Activated CD4-positive, alpha-beta T cell treated with anti-CD3 and anti-CD28 coated beads for 24 hours (primary cell): ENCODE measurements around the gene GRID1.
"Not testable (repeated sequence)": the region's sequence is repeated elsewhere in the genome, so short reads cannot be mapped to it uniquely, and the experiment has no call there.

Experiments used
- DNase-seq, 2 donors: peaks; one replicate each; pipeline ENCODE4 v3.0.0-alpha.2; 2020; ENCODE audit warnings: low read depth in 2 of 2

Gene GRID1

DNA sequence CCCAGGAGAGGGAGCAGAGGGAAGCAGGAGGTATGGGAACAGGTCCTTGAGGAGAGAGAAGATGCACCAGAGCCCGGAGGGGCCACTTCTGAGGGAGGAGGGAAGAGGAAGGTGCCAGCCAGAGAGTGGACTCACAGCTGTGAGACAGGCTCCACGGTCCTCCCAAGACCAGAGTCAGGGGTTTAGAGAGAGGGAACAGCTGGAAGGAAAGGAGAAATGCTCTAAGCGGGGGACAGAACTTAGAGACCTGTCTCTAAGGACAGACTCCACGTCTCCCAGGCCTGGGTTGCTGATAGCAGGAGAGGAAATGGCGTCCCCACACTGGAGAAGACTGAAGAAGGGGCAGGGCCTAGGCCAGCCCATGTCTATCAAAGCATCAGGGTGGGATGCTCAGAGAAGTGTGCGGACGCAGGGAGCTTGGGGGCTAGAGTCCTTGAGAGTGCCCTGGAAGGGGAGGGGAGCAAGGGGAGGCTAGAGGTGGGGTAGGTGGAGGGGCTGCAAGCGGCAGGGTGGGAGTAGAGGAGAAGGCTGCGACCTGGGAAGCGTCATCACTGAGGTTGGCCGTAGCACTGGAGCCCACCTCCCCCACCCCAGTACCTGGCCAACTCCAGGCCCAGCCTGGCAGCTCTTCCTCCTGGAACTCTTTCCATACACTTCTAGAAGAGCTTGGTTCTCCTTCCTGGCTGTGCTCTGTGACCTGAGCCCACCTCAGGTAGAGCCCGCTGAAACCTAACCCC, 25.6 kb upstream of the GRID1 start:
- no peak for DNase-seq

DNA sequence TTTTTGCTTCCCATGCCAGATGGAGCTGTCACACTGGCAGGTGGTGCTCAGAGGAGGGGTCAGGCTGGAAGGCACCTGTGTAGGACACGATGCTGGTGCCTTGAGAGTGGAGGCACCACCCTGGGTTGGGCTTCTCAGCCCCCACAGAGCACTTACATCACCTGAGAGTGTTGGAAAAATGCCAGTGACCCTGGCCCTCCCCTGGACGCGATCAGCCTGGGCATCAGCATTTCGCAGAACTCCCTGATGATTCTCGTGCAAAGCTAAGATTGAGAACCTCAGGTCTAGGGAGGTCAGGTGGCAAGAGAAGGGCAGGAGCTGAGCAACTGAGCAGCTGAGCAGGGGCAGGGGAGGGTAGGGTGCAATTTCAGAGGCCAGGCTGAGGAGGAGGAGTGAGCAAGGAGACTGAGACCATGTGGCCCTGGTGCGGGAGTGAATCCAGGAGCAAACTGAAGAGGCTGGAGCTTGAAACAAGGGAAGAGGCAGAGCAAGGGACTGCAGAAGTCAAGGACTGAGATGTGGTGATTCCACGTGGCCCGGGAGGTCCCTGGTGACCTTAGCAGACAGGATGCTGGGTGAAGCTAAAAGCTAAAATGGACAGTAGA, 24.7 kb upstream of the GRID1 start:
- no peak for DNase-seq

DNA sequence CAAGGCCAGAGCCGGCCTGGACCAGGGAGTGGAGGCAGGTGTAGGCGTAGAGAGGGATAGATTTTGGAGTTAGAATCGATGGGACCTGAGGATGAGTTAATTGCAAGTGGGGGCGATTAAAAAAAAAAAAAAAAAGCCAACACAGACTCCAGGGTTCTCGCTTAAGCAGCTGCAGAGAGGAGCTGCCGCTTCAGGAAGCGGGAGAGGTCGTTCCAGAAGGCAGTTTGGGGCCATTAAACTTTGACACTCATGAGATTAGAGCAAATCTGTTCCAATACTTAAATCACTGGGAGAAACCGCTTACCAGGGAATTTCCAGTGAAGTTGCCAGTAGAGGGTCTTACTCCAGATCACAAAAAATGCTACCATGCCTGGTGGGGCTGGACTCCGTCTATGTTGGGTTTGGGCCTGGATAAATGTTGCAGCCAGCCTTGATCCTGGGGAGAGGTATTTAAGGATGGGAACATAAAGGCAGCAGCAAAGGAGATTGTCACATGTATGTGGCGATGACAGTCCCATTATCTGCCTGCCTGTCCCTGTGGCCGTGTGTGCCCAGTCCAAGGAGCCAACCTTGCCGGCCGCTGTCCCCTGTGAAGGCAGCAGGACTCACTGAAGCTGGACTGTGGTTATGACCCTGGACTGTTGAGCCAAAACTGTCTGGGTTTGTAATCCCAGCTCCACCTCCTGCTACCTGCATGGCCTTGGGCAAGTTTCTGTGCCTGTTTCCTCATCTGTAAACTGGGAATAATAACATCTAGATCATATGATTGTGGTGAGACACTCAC, 23.9 kb upstream of the GRID1 start:
- no peak for DNase-seq

DNA sequence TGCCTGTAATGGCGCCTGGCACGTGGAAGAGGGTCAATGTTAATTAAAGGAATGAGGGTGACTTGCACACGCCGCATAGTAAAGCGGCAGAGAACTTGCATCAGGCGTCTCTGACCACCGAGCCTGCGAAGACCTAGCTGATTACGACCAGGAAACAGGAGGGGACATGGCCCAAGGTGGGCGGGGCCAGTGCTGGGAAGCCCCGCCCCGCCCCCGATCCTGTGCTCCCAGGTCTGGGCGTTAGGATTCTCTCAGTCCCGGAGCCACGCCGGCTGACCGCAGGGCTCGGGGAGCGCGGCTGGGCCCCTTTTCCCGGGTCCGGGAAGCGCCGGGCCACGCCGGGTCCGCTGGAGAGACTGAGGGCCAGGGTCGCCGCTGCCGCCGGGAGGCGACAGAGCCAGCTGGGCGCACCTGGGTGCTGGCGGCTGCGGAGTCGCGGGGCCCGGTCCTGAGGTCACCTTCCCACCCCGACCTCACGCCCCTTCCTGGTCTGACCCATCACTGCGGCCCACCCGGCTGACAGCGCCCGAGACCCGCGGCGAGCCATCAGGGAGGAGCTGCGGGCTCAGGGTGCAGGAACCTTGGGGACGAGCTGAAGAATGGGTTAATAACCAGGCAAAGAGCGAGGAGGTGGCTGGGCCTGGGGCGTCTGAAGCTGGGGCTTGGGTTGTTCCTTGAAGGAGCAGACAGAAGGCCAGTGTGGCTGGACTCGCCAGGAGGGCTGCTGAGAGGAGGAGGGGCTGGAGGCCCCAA, 23.0 kb upstream of the GRID1 start:
- no peak for DNase-seq

DNA sequence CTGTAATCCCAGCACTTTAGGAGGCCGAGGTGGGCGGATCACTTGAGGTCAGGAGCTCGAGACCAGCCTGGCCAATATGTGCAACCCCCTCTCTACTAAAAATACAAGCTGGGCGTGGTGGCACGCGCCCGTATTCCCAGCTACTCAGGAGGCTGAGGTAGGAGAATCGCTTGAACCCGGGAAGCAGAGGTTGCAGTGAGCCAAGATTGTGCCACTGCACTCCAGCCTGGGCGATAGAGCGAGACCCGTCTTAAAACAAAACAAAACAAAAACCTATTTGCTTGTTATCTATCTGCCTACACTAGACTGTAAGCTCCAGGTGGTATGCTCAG, 22.5 kb upstream of the GRID1 start:
- DNase-seq = not testable (repeated sequence)

DNA sequence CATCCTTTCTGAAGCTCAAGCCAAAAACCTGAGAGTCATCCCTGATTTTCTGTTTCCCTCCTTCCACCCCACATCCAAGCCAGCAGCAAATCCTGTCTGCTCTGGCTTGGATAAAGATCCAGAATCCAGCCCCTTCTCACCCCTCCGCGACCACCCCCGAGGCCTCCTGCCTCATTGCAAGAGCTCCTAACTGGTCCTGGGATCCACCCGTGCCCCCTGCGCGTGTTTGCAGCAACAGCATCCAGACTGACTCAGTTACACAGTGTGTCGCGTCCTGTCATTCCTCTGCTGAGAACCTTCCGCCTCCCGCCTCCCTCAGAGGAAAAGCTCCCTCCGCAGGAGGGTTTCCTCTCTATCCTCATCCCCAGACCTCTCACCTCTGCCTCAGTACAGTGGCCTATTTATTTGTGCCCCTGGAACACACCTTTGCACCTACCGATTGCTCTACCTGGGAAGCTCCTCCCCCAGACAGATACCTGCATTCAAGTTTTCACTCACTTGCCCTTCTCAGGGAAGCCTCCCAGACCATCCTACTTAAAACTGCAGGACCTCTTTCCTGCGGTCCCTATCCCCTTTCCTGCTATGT, 21.6 kb upstream of the GRID1 start:
- no peak for DNase-seq

DNA sequence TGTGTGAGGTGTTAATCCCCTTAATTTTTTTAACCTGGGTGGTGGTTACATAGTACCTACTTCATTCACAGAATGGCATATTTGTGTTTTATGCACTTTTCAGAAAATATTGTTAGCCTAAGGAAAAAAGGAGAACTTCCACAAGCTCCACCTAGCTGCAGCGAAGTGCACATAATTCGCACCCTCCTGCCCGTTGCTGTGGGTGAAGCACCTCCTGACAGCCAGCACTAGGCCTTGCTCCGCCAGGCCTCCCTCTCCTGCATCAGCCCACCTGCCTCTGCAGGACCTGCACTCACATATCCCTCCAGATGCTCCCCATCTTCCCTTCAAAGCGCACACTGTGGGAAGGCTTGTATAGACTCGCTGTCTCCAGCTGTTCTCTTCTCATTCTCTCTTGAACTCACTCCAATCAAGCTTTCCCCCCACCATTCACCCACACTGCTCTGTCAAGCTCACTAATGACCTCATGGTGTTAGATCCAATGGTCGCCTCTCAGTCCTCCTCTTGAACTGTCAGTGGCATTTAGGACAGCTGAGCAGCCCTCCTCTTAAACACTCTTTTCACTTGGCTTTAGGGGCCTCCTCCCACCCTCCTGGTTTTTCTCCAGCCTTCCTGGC, 20.7 kb upstream of the GRID1 start:
- no peak for DNase-seq

DNA sequence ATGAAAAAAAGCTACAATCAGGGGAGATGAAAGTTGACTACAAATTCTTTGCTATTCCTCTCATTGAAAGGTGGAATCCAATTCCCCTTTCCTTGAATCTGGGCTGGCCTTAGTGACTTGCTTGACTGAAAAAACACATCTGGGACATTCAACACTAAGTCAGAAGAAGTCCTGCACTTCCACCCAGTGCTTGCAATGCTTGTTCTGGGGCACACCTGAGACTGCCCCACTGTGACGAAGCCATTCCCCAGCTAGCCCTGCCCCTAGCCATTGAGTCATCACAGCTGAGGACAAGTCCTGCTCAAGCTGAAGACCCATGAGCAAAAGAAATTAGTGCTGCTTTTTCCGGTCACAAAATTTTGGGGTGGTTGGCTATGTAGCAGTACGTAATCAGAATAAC, 19.2 kb upstream of the GRID1 start:
- no peak for DNase-seq

DNA sequence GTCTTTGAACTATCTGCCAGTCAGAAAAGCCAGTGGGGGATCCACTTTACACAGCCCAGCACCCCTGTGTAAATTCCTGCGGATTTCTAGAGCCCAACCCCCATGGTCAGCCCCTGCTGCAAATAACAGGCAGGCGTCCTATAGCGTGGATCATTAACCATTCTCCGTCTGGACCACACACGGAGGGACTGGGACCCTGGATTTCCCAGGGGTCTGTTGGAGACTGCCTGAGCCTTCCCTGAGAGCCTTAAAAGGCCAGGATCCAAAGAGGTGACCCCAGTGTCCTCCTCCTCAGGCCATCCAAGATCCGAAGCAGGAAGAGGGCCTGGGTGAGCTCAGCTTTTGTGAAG, 11.2 kb upstream of the GRID1 start:
- DNase-seq = no peak

DNA sequence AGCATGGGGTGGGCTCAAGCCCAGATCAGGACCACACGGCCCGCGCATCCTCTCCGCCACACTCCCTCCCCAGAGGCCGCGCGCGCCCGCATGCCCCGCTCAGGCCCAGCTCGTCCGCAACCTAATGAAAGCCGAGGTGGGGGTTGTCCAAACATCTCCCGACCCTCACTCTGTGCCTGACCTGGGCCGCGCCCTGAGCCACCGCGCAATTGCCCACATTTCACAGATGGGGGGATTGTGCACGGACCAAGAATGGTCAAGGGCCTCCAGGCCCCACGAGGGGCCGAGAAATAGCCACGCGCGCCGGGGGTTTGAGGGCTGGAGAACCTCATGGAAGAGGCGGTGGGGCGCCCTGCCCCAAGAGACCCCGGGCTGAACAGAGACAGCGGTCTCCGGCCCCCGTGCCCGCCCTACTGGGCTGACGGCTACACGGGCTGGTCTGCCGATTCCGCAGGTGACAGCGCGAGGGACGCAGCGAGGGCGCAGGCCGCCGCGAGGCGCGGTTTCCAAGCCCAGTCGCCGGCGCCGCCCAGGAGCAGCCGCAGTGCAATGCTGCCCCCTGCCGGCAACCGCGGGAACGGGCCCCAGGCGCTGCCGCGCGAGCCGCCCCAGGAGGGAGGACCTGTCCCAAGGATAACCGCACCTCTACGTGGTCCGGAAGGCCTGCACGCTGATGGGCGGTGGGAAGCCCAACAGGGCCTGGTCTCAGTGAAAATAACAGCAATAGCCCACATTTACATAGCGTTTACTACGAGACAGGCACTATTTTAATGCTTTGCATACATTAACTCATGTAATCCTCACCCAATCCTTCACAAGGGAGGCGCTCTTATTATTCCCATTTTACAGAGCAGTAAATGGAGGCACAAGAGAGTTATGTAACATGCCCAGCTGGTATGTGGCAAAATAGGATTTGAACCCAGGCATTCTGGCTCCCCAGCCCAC, 10.5 kb upstream of the GRID1 start:
- peak; percentile 78 to 81 for DNase-seq

DNA sequence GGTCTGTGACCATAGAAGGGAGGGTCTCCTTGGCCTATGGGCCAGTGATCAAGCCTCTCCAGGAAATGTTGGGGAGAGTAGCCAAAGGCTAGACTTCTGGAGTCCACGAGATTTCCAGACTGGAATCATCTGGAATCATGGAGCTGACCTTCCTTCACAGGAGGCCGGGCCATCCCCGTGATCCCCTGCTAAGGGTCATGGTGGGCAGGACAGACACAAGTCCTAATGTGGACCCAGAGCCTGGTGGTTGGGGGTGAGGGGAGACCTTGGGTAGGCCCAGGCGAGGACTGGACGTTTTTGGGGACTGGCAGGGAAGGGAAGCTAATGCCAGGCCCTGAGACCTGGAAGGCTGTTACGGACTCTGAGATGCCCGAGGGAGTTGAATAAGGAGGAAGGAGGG, 9.8 kb upstream of the GRID1 start:
- no peak for DNase-seq

DNA sequence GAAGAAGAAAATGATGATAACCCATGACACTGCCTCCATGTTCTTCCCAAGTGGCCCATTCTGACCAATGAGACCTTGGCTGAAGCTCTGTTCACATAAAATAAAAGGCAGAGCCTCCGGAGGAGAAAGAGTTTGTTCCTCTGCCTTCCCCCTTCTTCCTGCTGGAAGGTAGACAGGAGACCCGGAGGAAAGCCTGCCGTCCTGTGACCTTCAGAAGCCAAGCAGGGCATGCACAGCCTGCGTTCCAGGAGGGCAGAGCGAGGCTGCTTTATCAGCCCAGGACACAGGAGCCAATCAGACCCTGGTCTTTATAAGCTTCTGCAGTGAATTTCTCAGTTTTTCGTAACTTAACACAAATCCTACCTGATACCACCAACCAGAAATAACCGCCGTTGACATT, 8.6 kb upstream of the GRID1 start:
- DNase-seq = no peak

DNA sequence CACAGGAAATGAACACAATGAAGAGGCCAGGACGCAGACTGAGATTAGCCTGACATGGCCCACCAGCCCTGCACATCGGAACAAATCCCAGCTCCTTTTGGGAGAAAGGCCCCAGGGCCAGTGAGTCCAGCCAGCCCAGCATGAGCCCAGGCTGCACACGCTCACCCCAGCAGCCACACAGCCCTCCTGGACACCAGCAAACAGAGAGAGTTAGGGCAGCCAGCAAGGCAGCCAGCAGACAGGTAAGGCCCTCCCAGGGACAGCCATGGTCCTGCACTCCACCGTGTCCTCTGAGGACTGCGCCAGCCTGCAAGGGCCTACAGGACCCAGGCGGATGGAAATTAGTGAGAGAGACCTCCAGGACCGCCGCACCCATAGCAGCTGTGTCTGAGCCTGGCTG, 8.1 kb upstream of the GRID1 start:
- no peak for DNase-seq

DNA sequence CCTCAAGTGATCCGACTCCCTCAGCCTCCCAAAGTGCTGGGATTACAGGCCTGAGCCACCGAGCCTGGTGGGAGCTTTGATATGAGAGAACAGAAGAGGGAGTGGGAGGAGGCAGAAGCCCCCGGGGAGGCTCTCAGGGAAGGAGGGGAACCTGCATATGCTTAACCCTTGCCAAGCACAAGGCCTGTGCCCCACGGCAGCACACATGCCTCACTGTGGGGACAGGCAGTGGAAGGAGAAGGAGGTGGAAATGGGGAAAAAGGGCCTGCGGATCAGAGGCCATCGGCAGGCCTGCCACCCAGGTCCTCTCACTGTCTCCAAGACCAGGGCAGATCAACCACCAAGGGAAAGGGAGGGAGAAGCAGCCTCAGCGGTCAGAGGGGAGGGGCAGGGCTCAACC, 7.2 kb upstream of the GRID1 start:
- no peak for DNase-seq

DNA sequence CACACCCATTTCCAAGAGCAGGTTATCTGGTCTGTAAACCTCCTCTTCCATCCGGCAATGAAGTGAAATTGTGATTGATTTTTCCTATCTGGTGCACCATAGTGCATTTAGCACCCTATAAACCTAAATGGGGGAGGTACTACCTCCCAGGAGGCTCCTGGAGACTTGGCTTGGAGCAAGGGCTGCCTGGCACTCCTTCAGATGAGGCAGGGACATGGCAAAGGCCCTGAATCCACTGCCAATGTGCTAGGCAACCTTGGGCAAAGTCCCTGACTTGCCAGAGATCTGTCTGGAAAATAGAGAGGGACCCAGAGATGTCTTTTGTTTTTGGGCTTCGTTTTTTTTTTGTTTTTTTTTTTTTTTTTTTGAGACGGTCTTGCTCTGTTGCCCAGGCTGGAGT, 6.7 kb upstream of the GRID1 start:
- DNase-seq = no peak

DNA sequence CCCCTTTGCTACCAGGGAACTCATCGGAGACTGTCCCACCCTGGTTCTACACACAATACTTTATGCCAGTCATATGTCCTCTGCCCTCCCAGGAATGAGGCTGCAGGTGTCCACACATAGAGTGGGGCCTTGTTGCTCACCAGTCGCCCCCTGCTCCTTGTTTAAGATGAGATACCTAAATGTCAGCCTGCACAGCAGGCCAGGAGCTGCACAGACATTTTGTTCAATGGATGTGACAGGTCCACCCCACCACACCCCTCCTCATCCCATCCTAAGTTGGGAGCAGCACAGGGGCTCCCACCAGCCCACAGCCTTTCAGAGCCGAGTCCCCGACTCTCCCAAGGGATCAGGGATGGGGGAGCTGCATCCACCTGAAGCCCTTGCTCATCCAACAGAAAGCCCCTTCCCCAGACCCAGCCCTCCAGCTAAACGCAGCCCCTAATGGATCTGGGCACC, 6.2 kb upstream of the GRID1 start:
- no peak for DNase-seq

DNA sequence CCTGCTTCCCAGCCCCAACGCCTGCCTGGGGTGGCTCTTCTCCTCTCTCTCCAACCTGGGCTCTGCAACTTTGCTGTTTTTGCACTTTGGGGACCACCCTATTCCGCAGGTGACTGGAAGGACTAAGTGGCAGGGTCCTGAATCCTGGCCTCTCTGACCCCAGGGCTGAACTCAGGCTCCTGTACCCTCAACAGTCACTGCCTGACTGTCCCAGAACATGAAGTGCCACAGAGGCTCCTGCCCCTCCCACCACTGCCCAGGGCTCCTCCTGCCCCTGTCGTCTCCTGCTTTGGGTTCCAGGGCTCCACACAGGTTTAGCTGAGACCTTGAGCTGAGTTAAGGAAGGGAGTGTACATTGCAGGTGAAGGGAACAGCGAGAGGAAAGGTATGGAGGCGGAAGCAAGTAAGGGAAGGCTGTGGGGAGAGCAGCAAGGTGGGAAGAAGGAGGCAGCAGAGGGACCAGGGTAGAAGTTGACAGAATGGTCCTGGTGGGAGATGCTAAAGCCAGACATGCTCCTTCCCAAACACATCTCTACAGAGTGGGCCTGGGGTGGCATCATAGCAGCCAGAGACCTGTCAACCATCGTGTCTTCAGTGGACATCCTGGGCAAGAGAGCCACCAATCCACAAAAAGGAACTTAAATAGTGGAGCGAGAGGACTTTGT, 5.7 kb upstream of the GRID1 start:
- no peak for DNase-seq

DNA sequence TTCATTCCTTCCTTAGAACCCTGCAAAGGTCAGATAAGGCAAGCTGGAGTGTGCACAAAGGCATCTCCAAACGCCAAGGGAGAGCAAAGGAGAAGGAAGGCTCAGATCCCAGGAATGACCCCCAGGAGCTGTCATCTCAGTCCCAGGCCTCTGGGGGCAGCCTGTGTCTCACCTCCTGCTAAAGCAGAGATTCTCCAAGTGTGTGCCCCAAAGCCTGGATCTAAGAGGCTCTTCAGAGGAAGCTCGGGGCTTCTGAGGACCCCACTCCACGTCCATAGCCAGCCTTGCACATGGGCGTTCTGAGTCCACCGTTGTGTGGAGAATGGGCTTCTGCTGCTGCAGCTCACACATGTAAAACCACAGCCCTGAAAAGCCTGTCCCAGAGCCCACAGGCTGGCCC, 5.1 kb upstream of the GRID1 start:
- DNase-seq = no peak

DNA sequence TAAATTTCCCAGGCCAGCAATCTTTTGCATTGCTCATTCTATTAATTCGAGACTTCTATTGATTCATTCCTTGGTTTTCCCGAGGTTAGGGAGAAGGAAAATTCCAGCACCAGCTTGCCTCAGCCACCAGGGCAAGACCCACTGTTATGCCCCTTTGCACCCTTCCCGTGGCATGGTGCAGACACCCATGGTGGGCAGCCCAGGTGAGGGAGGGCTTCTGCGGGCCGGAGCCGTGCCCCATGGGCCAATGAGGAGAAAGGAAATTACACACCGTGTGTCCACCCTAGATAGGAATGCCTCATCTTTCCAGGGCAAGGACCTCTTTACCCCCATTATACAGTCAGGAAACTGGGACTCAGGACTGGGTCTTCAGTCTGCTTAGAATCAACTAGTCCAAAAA, 4.5 kb upstream of the GRID1 start:
- no peak for DNase-seq

DNA sequence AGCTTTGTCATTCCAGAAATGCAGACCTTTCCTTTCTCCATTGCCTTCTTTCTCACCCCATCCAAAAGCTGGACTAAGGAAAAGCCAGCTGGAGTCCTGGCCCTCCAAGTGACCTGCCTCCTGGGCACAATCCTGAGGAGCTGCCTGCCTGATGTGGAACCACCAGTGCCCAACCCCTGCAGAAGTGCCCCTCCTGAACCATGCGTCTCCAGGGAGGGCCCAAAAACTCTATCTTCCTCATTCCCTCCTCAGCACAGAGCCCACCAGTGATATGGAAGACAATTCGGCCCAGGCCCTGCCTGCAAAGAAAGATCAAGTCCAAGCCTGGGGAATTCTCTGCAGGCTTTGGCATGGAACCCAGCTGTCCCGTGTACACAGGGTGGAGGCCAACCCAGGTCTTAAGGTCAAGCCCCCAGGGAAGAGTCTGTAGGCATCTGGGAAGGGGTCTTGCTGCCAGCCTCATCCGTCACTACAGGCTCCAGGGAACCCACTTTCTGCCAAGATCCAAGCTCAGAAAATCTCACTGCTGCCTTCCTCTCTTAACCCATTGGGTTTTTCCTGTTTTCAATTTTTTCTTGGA, 3.5 kb upstream of the GRID1 start:
- DNase-seq = no peak
